A549 (cell line): ENCODE data around the gene UBAP1. TPM values are rescaled to one million over a fixed set of nuclear protein-coding genes. Genes with fewer than 3 reads are reported as not detected.
"Not testable (repeated sequence)": the region's sequence is repeated elsewhere in the genome, so short reads cannot be mapped to it uniquely, and the experiment has no call there.

Experiments used
- ATAC-seq, 2 experiments: fragments of 200-7000 bp in 1 of 2; fragments of >200 bp in 1 of 2; cut with Nextera tagmentation in 1 of 2; cut with Tn5 transposase in 1 of 2; 3 replicates each; pipeline versions ENCODE4 v1.8.0 to v1.9.1; 2018 to 2020; ENCODE audit warnings: mild to moderate bottlenecking in 1 of 2, moderate library complexity in 1 of 2
- CTCF ChIA-PET: fragments of 300-600 bp; sonication (Branson Sonifier 250); formaldehyde crosslinking; extraction: SDS; loops from one replicate; lab custom pipeline; 2021; ENCODE audit warnings: antibody characterized with exemption, inconsistent platforms; lab: Yijun Ruan, JAX
- POLR2A ChIA-PET: fragments of 350-600 bp; formaldehyde crosslinking; extraction: SDS; loops from one replicate; lab custom pipeline; 2021; ENCODE audit warnings: antibody characterized with exemption, inconsistent platforms; lab: Yijun Ruan, JAX
- DNase-seq, 2 experiments: peaks; one replicate each; pipeline versions ENCODE4 v3.0.0 to v3.0.0-alpha.2; 2011 to 2016; ENCODE audit warnings: low read depth in 1 of 2, low spot score in 1 of 2
- FAIRE-seq: peaks from 2 replicates; lab custom pipeline; 2011; peaks lifted over from hg19 to GRCh38; lab: Jason Lieb, UNC
- H3K27ac ChIP-seq, 2 experiments: fragments of >200 bp; sonication (Bioruptor Twin); formaldehyde crosslinking; 3 replicates each; pipeline ENCODE4 v1.5.1; 2016 to 2017
- H3K4me1 ChIP-seq: fragments of >200 bp; sonication (Bioruptor Twin); formaldehyde crosslinking; 3 replicates; pipeline ENCODE4 v1.6.1; 2016
- H3K4me2 ChIP-seq: fragments of >200 bp; sonication (Bioruptor Twin); formaldehyde crosslinking; 3 replicates; pipeline ENCODE4 v1.6.1; 2016
- H3K4me3 ChIP-seq: fragments of >200 bp; sonication (Bioruptor Twin); formaldehyde crosslinking; 3 replicates; pipeline ENCODE4 v1.5.1; 2016
- H3K9me3 ChIP-seq: fragments of >200 bp; sonication (Bioruptor Twin); formaldehyde crosslinking; 3 replicates; pipeline ENCODE4 v1.6.1; 2016
- BHLHE40 ChIP-seq: IDR thresholded peaks from 2 replicates; pipeline ENCODE4 v1.6.1; 2012; ENCODE audit warnings: low read depth, low read length, inconsistent platforms
- CEBPB ChIP-seq, 2 experiments: fragments of >200 bp in 1 of 2; sonication (Bioruptor Twin) in 1 of 2; formaldehyde crosslinking in 1 of 2; IDR thresholded peaks; 2 replicates each; pipeline ENCODE4 v1.6.1; 2012 to 2016
- CHD2 ChIP-seq: fragments of 150-350 bp; IDR thresholded peaks from 2 replicates; pipeline ENCODE4 v1.6.1; 2014; ENCODE audit warnings: low read length; ENCODE audit not compliant: partially characterized antibody
- E2F6 ChIP-seq: IDR thresholded peaks from 2 replicates; pipeline ENCODE4 v1.6.1; 2012; ENCODE audit warnings: low read depth, borderline replicate concordance
- EHF ChIP-seq: fragments of 250-450 bp; sonication (Bioruptor Pico); IDR thresholded peaks from 2 replicates; pipeline ENCODE4 v1.5.0; 2020; ENCODE audit warnings: mild to moderate bottlenecking
- EHMT2 ChIP-seq: fragments of 200-600 bp; sonication (generic); IDR thresholded peaks from 2 replicates; pipeline ENCODE4 v1.6.1; 2016; ENCODE audit warnings: antibody characterized with exemption, low read depth, mild to moderate bottlenecking, moderate library complexity
- EP300 ChIP-seq, 2 experiments: fragments of >200 bp; sonication (Bioruptor Twin); formaldehyde crosslinking; IDR thresholded peaks; 2 replicates in 1 of 2; 3 replicates in 1 of 2; pipeline ENCODE4 v1.6.1; 2016 to 2017
- FOXS1 ChIP-seq: fragments of 250-450 bp; sonication (Bioruptor Pico); IDR thresholded peaks from 2 replicates; pipeline ENCODE4 v1.5.0; 2020; ENCODE audit warnings: mild to moderate bottlenecking, moderate library complexity
- HEYL ChIP-seq: fragments of 250-450 bp; sonication (Bioruptor Pico); IDR thresholded peaks from 2 replicates; pipeline ENCODE4 v1.8.0; 2021; ENCODE audit warnings: mild to moderate bottlenecking, moderate library complexity
- KDM1A ChIP-seq: fragments of 200-600 bp; sonication (generic); IDR thresholded peaks from 2 replicates; pipeline ENCODE4 v1.6.1; 2016; ENCODE audit warnings: low read depth, mild to moderate bottlenecking
- NPAS2 ChIP-seq: fragments of 250-450 bp; sonication (Bioruptor Pico); IDR thresholded peaks from 2 replicates; pipeline ENCODE4 v1.8.0; 2022; ENCODE audit warnings: mild to moderate bottlenecking, moderate library complexity, borderline replicate concordance
- POLR2A ChIP-seq: IDR thresholded peaks from 2 replicates; pipeline ENCODE4 v1.6.1; 2012; ENCODE audit warnings: mild to moderate bottlenecking, low read length
- POLR2AphosphoS2 ChIP-seq: conservative IDR thresholded peaks from 2 replicates; pipeline ENCODE4 v1.6.1; 2012; ENCODE audit warnings: low read length, improper control_type of control experiment, inconsistent platforms
- RARB ChIP-seq: fragments of 250-450 bp; sonication (Bioruptor Pico); IDR thresholded peaks from 2 replicates; pipeline ENCODE4 v1.8.0; 2021; ENCODE audit warnings: mild to moderate bottlenecking, moderate library complexity
- REST ChIP-seq: fragments of 200-600 bp; sonication (generic); IDR thresholded peaks from 2 replicates; pipeline ENCODE4 v1.6.1; 2016; ENCODE audit warnings: antibody characterized with exemption, mild to moderate bottlenecking, moderate library complexity
- RFX5 ChIP-seq: fragments of 450-650 bp; IDR thresholded peaks from 2 replicates; pipeline ENCODE4 v1.7.1; 2014; ENCODE audit warnings: antibody characterized with exemption, mild to moderate bottlenecking, moderate library complexity
- TFCP2L1 ChIP-seq: fragments of 250-450 bp; sonication (Bioruptor Pico); IDR thresholded peaks from 2 replicates; pipeline ENCODE4 v1.5.0; 2021; ENCODE audit warnings: mild to moderate bottlenecking
- USF2 ChIP-seq: fragments of 450-650 bp; IDR thresholded peaks from 2 replicates; pipeline ENCODE4 v1.6.1; 2014; ENCODE audit warnings: antibody characterized with exemption
- ZC3H11A ChIP-seq: fragments of 450-650 bp; IDR thresholded peaks from 2 replicates; pipeline ENCODE4 v1.6.1; 2014; ENCODE audit warnings: antibody characterized with exemption, mild to moderate bottlenecking
- ZNF302 ChIP-seq: fragments of 250-450 bp; sonication (Bioruptor Pico); IDR thresholded peaks from 2 replicates; pipeline ENCODE4 v1.9.0; 2021; ENCODE audit warnings: inconsistent platforms, mild to moderate bottlenecking, moderate library complexity
- ZSCAN20 ChIP-seq: fragments of 250-450 bp; sonication (Bioruptor Pico); IDR thresholded peaks from 2 replicates; pipeline ENCODE4 v1.8.0; 2022; ENCODE audit warnings: mild to moderate bottlenecking, moderate library complexity
- WGBS: methylation state at CpG from one replicate; pipeline ENCODE4 v1.1.6; 2017; ENCODE audit errors: missing lambda C conversion rate; 5-methylcytosine and 5-hydroxymethylcytosine counted together
- polyA plus RNA-seq, 4 experiments: library from polyadenylated mRNA; depleted of rRNA in 3 of 4; stranded (reverse); fragments of >200 nt; fragmentation: RNase III in 1 of 4; extraction: RNeasy Plus Mini Kit Qiagen cat#74134 plus additional on column Dnase treatment in 1 of 4; gene quantifications; 2 replicates in 3 of 4; 3 replicates in 1 of 4; pipeline ENCODE4 v1.2.3, GENCODE V29; 2011 to 2017
- TF ChIP-seq, protein P1 (sequence below): fragments of 250-450 bp; sonication (Bioruptor Pico); IDR thresholded peaks from 2 replicates; pipeline ENCODE4 v1.5.0; 2021; ENCODE audit warnings: mild to moderate bottlenecking, moderate library complexity, borderline replicate concordance

Gene UBAP1
- polyA plus RNA-seq, 2 of the 4 experiments (the other 2 are of a cell fraction): 38.5 to 73.1 TPM

GRCh38 chr9:34271265-34272006 is 92.6 kb downstream of the UBAP1 start (continued):
- no peak for TF ChIP-seq KDM1A
- no peak for TF ChIP-seq NPAS2 (CRISPR knock-in tag)
- TF ChIP-seq ZC3H11A: no peak
- no peak for TF ChIP-seq RARB (CRISPR knock-in tag)
- TF ChIP-seq E2F6: no peak
- TF ChIP-seq, protein P1, sequence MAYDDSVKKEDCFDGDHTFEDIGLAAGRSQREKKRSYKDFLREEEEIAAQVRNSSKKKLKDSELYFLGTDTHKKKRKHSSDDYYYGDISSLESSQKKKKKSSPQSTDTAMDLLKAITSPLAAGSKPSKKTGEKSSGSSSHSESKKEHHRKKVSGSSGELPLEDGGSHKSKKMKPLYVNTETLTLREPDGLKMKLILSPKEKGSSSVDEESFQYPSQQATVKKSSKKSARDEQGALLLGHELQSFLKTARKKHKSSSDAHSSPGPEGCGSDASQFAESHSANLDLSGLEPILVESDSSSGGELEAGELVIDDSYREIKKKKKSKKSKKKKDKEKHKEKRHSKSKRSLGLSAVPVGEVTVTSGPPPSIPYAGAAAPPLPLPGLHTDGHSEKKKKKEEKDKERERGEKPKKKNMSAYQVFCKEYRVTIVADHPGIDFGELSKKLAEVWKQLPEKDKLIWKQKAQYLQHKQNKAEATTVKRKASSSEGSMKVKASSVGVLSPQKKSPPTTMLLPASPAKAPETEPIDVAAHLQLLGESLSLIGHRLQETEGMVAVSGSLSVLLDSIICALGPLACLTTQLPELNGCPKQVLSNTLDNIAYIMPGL (CRISPR knock-in tag): no peak
- TF ChIP-seq ZSCAN20 (CRISPR knock-in tag): no peak
- TF ChIP-seq FOXS1 (CRISPR knock-in tag): no peak

GRCh38 chr9:34272101-34272541 is 93.3 kb downstream of the UBAP1 start:
- no peak for FAIRE-seq
- no peak overlapping the region for H3K27ac ChIP-seq
- POLR2A ChIA-PET: no interaction called here
- CTCF ChIA-PET: interaction anchor here (0.6 to 13.2 kb wide), 2 partner anchors 18 to 234 kb away, joined by 3 to 123 read pairs; no protein-coding TSS in a partner anchor
- ATAC-seq: no peak
- 79% methylated on average over 3 of the region's 3 CpGs for WGBS
- H3K4me1 ChIP-seq: no peaks in the 10 kb centered on the region
- H3K9me3 ChIP-seq: no peaks in the 10 kb centered on the region
- no peak for TF ChIP-seq EHF (CRISPR knock-in tag)
- TF ChIP-seq EP300 (IDR thresholded peaks at IDR 0.05): no peak
- no peak for TF ChIP-seq POLR2AphosphoS2
- no peak for TF ChIP-seq BHLHE40
- TF ChIP-seq ZNF302 (CRISPR knock-in tag): no peak
- TF ChIP-seq USF2: no peak
- no peak for TF ChIP-seq POLR2A
- no peak for TF ChIP-seq CEBPB (IDR thresholded peaks at IDR 0.05)
- TF ChIP-seq HEYL: no peak
- no peak for TF ChIP-seq CHD2
- no peak for TF ChIP-seq EHMT2
- TF ChIP-seq TFCP2L1: no peak
- TF ChIP-seq REST: no peak
- TF ChIP-seq RFX5: no peak
- DNase-seq: no peak
- no peak overlapping the region for H3K4me3 ChIP-seq
- H3K4me2 ChIP-seq: no peak overlapping the region

DNA sequence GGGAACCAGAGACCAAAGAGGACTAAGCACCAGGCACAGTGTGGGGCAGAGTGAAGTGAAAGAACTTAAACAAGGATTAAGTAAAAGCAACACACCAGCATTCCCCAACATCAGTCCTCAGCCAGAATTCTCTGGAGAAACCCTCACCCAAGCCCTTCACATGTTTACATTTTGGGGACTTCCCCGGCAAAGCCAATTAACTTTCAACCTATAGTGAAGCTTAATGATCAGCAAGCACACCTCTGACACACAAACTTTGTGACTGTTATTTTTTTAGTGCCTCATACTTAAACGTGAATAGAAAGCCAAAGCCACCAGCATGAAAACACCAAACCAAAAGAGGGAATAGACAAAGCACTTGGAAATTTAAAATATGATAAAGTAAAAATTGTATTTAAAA is 94.7 kb downstream of the UBAP1 start:
- CTCF ChIA-PET, H3K4me1 ChIP-seq: not testable (repeated sequence)

More for the DNA sequence above, 94.7 kb downstream of the UBAP1 start:
- H3K27ac ChIP-seq, H3K4me2 ChIP-seq, FAIRE-seq, ATAC-seq, H3K9me3 ChIP-seq, POLR2A ChIA-PET, DNase-seq, H3K4me3 ChIP-seq: not testable (repeated sequence)
- no CpG with 5 or more reads among the region's 2 CpGs for WGBS
